Mesenchymal stem cell (in vitro differentiated cells and primary cell): Measurements from ENCODE around the gene NHEJ1.

Source experiments
- DNase-seq: peaks from one replicate; pipeline ENCODE4 v3.0.0-alpha.2; 2013
- H2AFZ ChIP-seq: one replicate; pipeline ENCODE4 v1.6.1; 2013; ENCODE audit warnings: low read depth, mild to moderate bottlenecking, control low read depth, inconsistent platforms, low read length, moderate library complexity
- H2AK5ac ChIP-seq: 2 replicates; pipeline ENCODE4 v1.6.1; 2013; ENCODE audit warnings: low read length, moderate library complexity, mild to moderate bottlenecking, inconsistent platforms; ENCODE audit not compliant: severe bottlenecking
- H2BK120ac ChIP-seq: one replicate; pipeline ENCODE4 v1.6.1; 2013; ENCODE audit warnings: low read depth, mild to moderate bottlenecking, inconsistent platforms, low read length, moderate library complexity
- H2BK12ac ChIP-seq, 2 experiments: one replicate each; pipeline ENCODE4 v1.6.1; 2013; ENCODE audit warnings: inconsistent platforms in 2 of 2, low read length in 2 of 2, mild to moderate bottlenecking in 2 of 2, moderate library complexity in 2 of 2, control low read depth in 1 of 2
- H2BK15ac ChIP-seq: one replicate; pipeline ENCODE4 v1.6.1; 2013; ENCODE audit warnings: mild to moderate bottlenecking, low read depth, inconsistent platforms; ENCODE audit not compliant: poor library complexity, severe bottlenecking
- H2BK5ac ChIP-seq: 2 replicates; pipeline ENCODE4 v1.6.1; 2013; ENCODE audit warnings: low read depth, mild to moderate bottlenecking, low read length, control low read depth, inconsistent platforms; ENCODE audit not compliant: poor library complexity, severe bottlenecking
- H3K14ac ChIP-seq, 2 experiments: one replicate each; pipeline ENCODE4 v1.6.1; 2013; ENCODE audit warnings: inconsistent platforms in 2 of 2, low read length in 2 of 2, control low read depth in 1 of 2, mild to moderate bottlenecking in 1 of 2, moderate library complexity in 1 of 2
- H3K18ac ChIP-seq, 2 experiments: one replicate each; pipeline ENCODE4 v1.6.1; 2013; ENCODE audit warnings: inconsistent platforms in 2 of 2, low read length in 2 of 2, control low read depth in 1 of 2, low read depth in 1 of 2, mild to moderate bottlenecking in 1 of 2
- H3K23ac ChIP-seq, 2 experiments: one replicate each; pipeline ENCODE4 v1.6.1; 2013; ENCODE audit warnings: inconsistent platforms in 2 of 2, low read length in 2 of 2, mild to moderate bottlenecking in 2 of 2, moderate library complexity in 2 of 2, control low read depth in 1 of 2
- H3K27ac ChIP-seq: 2 replicates; pipeline ENCODE4 v1.5.1; 2013; ENCODE audit warnings: mild to moderate bottlenecking, moderate library complexity, low read length, control low read depth, inconsistent platforms; ENCODE audit not compliant: poor library complexity, severe bottlenecking
- H3K27me3 ChIP-seq, 2 experiments: 2 replicates each; pipeline versions ENCODE4 v1.6.1 to v1.7.0; 2013; ENCODE audit warnings: low read length in 2 of 2, mild to moderate bottlenecking in 2 of 2, moderate library complexity in 2 of 2, control low read depth in 1 of 2, inconsistent platforms in 1 of 2; ENCODE audit not compliant: control insufficient read depth in 1 of 2, insufficient read depth in 1 of 2
- H3K36me3 ChIP-seq, 2 experiments: 2 replicates each; pipeline versions ENCODE4 v1.6.1 to v1.7.0; 2013; ENCODE audit warnings: low read length in 2 of 2, control low read depth in 1 of 2, inconsistent platforms in 1 of 2, low read depth in 1 of 2, mild to moderate bottlenecking in 1 of 2; ENCODE audit not compliant: insufficient read depth in 2 of 2, control insufficient read depth in 1 of 2
- H3K4ac ChIP-seq, 2 experiments: one replicate each; pipeline ENCODE4 v1.6.1; 2013; ENCODE audit warnings: inconsistent platforms in 2 of 2, low read length in 2 of 2, mild to moderate bottlenecking in 2 of 2, moderate library complexity in 2 of 2, control low read depth in 1 of 2, low read depth in 1 of 2
- H3K4me1 ChIP-seq: 2 replicates; pipeline ENCODE4 v1.6.1; 2013; ENCODE audit warnings: low read depth, low read length, control low read depth; ENCODE audit not compliant: control insufficient read depth, insufficient read depth
- H3K4me2 ChIP-seq: 2 replicates; pipeline ENCODE4 v1.6.1; 2013; ENCODE audit warnings: low read length, mild to moderate bottlenecking, inconsistent platforms; ENCODE audit not compliant: poor library complexity, severe bottlenecking
- H3K4me3 ChIP-seq, 2 experiments: 2 replicates each; pipeline versions ENCODE4 v1.5.1 to v1.7.0; 2013; ENCODE audit warnings: low read length in 2 of 2, mild to moderate bottlenecking in 2 of 2, control low read depth in 1 of 2, low read depth in 1 of 2; ENCODE audit not compliant: insufficient read depth in 1 of 2
- H3K79me1 ChIP-seq: replicated peaks from 2 replicates; pipeline ENCODE4 v1.6.1; 2013; ENCODE audit warnings: mild to moderate bottlenecking, control low read depth, low read length, inconsistent platforms; ENCODE audit not compliant: poor library complexity, severe bottlenecking
- H3K9ac ChIP-seq: 2 replicates; pipeline ENCODE4 v1.7.0; 2013; ENCODE audit warnings: mild to moderate bottlenecking, low read length, moderate library complexity
- H3K9me3 ChIP-seq: 2 replicates; pipeline ENCODE4 v1.7.0; 2013; ENCODE audit warnings: mild to moderate bottlenecking, low read length; ENCODE audit not compliant: control insufficient read depth
- H4K8ac ChIP-seq: one replicate; pipeline ENCODE4 v1.6.1; 2013; ENCODE audit warnings: inconsistent platforms, mild to moderate bottlenecking, low read length, moderate library complexity
- H4K91ac ChIP-seq: one replicate; pipeline ENCODE4 v1.6.1; 2013; ENCODE audit warnings: mild to moderate bottlenecking, low read length, inconsistent platforms
- WGBS: methylation state at CpG from one replicate; pipeline ENCODE4 v1.1.7; 2013; ENCODE audit warnings: mixed read lengths; 5-methylcytosine and 5-hydroxymethylcytosine counted together

NHEJ1 gene

DNA sequence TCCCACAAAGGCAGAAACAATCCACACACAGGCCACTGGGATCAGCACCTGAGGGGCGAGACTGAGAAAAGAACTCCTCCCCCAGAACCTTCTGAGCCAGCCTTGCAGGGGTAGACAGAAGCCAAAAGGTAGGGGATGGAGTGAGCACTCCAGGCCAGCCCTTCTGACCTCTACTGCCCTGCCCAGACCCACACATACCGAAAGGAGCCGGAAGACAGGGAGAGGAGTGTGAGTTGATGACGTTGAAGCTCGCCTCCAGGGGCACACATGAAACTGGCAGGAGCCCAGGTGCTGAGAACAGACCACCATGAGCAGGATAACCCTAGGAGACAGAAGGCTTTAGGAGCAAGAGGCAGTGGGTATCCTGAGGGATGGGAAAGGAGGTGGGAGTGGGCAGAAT, 7.4 kb upstream of the NHEJ1 start:
- no peak overlapping the region for H2BK120ac ChIP-seq
- H3K27me3 ChIP-seq, result no peaks in the 10 kb centered on the region
- no peak overlapping the region for H3K4ac ChIP-seq
- no peak overlapping the region for H3K27ac ChIP-seq
- no peak overlapping the region for H4K91ac ChIP-seq
- H3K14ac ChIP-seq, result no peak overlapping the region
- H3K79me1 ChIP-seq, result peaks cover 3% of the 10 kb centered on the region
- no peak overlapping the region for H2AK5ac ChIP-seq
- H3K4me3 ChIP-seq, result no peak overlapping the region
- H3K9me3 ChIP-seq, result no peaks in the 10 kb centered on the region
- no peak for DNase-seq
- WGBS, result 70% methylated on average over 4 of the region's 5 CpGs
- H2BK5ac ChIP-seq, result no peak overlapping the region
- no peak overlapping the region for H4K8ac ChIP-seq
- peak overlapping the region; percentile 5 for H3K9ac ChIP-seq
- H3K18ac ChIP-seq, result no peak overlapping the region
- H2BK15ac ChIP-seq, result no peak overlapping the region
- H3K23ac ChIP-seq, result no peak overlapping the region
- no peak overlapping the region for H2AFZ ChIP-seq
- no peak overlapping the region for H3K4me2 ChIP-seq
- peaks cover 17 to 19% of the 10 kb centered on the region in 2 experiments for H3K36me3 ChIP-seq
- H3K4me1 ChIP-seq, result peaks cover 3% of the 10 kb centered on the region
- H2BK12ac ChIP-seq, result no peak overlapping the region

DNA sequence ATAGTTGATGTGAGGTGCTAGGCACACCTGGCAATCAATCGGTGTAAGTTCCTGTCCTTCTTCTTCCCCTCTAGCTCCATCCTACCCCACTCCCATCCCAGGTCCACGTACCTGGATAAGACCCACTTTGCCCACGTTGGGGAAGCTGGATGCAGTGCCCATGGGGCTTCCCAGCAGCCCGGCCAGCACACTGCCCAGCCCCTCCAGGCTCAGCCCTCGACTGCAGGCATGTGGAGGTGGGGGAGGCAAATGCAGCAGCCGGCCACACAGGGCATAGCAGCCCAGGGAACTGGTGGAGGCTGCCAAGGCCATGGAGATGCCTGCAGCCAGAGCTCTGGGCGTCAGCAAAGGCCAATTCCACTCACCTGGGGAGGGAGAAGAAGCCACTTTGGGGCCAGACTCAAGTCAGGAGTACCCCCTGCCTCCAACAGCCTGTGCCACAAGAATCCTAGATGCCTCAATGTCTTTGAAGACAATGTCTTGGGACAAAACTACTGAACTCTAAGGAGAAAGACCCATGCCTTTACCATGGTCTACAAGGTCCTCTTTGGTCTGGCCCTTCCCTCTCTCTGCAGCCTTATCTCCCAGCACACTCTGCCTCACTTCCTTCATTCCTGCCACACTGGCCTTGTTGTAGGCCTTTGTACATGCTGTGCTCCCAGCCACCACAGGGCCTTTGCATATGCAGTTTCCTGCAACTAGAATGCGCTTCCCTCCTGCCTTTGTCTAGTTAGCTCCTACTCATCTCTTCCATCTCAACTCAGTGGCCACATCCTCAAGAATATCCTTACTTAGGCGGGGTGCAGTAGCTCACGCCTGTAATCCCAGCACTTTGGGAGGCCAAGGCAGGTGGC, 4.7 kb upstream of the NHEJ1 start:
- Histone ChIP-seq H2AFZ (no peak overlapping the region), H3K27ac (no peak overlapping the region), H3K14ac (no peak overlapping the region), H3K27me3 (no peaks in the 10 kb centered on the region), H3K4me1 (peaks cover 3% of the 10 kb centered on the region), H2BK12ac (no peak overlapping the region), H3K4ac (peak overlapping the region in 1 of 2 experiments; percentile 31), H2AK5ac (no peak overlapping the region), H3K4me2 (no peak overlapping the region), H3K4me3 (no peak overlapping the region), H4K91ac (no peak overlapping the region), H3K9me3 (no peaks in the 10 kb centered on the region), H4K8ac (no peak overlapping the region), H2BK15ac (no peak overlapping the region), H2BK5ac (no peak overlapping the region), H3K23ac (no peak overlapping the region), H2BK120ac (no peak overlapping the region), H3K36me3 (peaks cover 2 to 7% of the 10 kb centered on the region in 2 experiments), H3K9ac (no peak overlapping the region), H3K79me1 (no peaks in the 10 kb centered on the region), H3K18ac (no peak overlapping the region)
- DNase-seq, result no peak
- 87% methylated on average over 10 of the region's 10 CpGs for WGBS

DNA sequence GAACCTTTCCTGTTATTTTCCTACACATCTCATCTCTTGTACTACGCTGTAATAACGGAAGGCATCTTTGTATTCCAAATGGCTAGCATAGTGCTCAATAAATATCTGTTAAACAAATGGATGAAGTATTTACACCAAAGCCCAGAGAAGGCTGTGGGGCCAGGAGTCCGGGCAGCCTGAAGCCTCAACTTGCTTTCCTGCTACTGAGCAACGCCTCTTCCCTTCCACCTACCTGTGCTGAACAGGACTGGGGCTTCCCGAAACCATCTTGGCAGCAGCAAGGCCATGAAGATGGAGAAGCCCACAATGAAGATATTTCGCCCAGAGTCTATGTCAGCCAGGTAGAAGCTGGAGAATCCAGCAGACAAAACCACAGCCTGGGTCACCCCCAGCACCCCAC, 2.5 kb upstream of the NHEJ1 start:
- Histone ChIP-seq H2AFZ (no peak overlapping the region), H4K91ac (no peak overlapping the region), H2BK5ac (no peak overlapping the region), H3K27ac (no peak overlapping the region), H3K4me1 (peaks cover 3% of the 10 kb centered on the region), H2BK120ac (no peak overlapping the region), H2BK15ac (no peak overlapping the region), H4K8ac (no peak overlapping the region), H3K14ac (no peak overlapping the region), H3K23ac (no peak overlapping the region), H2BK12ac (no peak overlapping the region), H3K4me3 (no peak overlapping the region), H3K4me2 (no peak overlapping the region), H3K18ac (no peak overlapping the region), H3K27me3 (no peaks in the 10 kb centered on the region), H3K36me3 (peaks cover 2 to 7% of the 10 kb centered on the region in 2 experiments), H3K9me3 (no peaks in the 10 kb centered on the region), H3K79me1 (no peaks in the 10 kb centered on the region), H3K9ac (no peak overlapping the region), H2AK5ac (no peak overlapping the region), H3K4ac (no peak overlapping the region)
- WGBS, result 82% methylated on average over 4 of the region's 6 CpGs
- no peak for DNase-seq

DNA sequence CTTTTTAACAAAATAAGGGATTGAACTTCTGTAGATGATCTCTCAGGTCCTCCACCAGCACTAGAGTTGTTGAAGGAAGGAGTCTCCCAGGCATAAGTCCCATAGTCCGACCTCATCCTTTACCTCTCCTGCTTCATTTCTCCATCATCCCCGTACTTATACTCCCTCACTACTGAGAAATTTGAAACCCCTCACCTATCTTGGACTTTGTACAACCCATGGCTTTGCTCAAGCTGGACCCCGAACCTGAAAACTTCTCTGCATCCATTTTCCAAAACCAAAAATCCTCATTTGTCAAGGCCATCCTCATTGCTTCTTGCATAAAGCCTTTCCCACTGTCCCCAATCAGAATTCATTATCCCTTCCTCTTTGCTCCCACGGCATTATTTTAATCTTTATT, 482 bp upstream of the NHEJ1 start:
- Histone ChIP-seq H2BK12ac (no peak overlapping the region), H2BK15ac (no peak overlapping the region), H3K4me1 (peaks cover 3% of the 10 kb centered on the region), H2BK5ac (no peak overlapping the region), H2AFZ (no peak overlapping the region), H3K4ac (no peak overlapping the region), H3K27ac (no peak overlapping the region), H3K79me1 (no peaks in the 10 kb centered on the region), H3K23ac (no peak overlapping the region), H4K8ac (no peak overlapping the region), H3K36me3 (peaks cover 10 to 17% of the 10 kb centered on the region in 2 experiments), H3K18ac (no peak overlapping the region), H3K4me3 (peak overlapping the region in 1 of 2 experiments; percentile 82), H3K14ac (no peak overlapping the region), H4K91ac (no peak overlapping the region), H3K4me2 (peak overlapping the region; percentile 93), H3K27me3 (no peaks in the 10 kb centered on the region), H2BK120ac (no peak overlapping the region), H2AK5ac (no peak overlapping the region), H3K9me3 (no peaks in the 10 kb centered on the region), H3K9ac (peak overlapping the region; percentile 91)
- 66% methylated on average over 4 of the region's 4 CpGs for WGBS
- no peak for DNase-seq
